ENCODE results near the gene RTCB.

The RTCB gene

GRCh38 chr22:32411829-32412592 is at the start of gene RTCB:
TSS of gene RTCB (minus strand) at chr22:32412247. CDS start at chr22:32412156, 91 bp downstream.
- DNase-seq, result peak; percentile 94

GRCh38 chr22:32457031-32457430 is 45.0 kb upstream of the RTCB start:
- no peak for DNase-seq

DNA sequence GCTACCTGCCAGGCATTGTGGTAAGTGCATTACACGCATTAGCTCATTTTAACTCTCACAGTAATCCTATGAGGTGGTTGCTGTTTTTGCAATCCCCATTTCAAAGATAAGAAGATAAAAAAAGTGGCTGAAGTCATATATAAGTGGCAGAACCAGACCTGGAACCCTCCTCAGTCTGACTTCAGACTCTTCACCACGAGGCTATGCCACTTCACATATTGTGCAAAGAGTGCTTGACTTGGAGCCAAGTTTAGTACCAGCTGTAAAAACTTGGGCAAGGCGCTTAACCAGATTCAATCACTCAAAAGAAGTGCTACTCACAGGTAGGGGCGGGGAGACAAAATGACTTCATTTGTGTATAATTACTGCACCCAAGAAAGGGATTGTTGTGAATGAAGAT is 36.9 kb upstream of the RTCB start:
- DNase-seq, result no peak

DNA sequence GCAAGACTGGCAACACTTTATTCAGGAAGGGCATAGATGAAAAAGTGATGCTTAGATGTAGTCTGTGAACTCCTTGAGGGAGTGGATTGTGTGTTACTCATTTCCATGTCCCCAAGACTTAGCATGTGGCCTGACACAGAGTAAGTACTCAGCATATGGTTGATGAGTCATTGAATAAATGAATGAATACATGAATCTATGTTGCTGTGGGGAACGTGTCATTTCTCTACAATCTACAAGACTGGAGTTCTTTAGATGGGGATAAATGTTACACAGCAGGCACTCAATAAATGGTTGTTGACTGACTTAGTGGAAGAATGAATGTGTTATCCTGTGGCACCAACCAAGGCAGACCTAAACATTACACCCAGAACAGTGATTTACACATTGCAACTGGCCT is 34.3 kb upstream of the RTCB start:
- DNase-seq, result no peak

GRCh38 chr22:32444068-32444467 is 32.0 kb upstream of the RTCB start:
- DNase-seq, result peak; percentile 1

- DNase-seq, result no peak
Observed at GRCh38 chr22:32430352-32430751, 18.3 kb upstream of the RTCB start.

- no peak for DNase-seq
Observed at GRCh38 chr22:32426881-32427280, 14.8 kb upstream of the RTCB start.

GRCh38 chr22:32423664-32424063 is 11.6 kb upstream of the RTCB start:
- DNase-seq, result no peak

DNA sequence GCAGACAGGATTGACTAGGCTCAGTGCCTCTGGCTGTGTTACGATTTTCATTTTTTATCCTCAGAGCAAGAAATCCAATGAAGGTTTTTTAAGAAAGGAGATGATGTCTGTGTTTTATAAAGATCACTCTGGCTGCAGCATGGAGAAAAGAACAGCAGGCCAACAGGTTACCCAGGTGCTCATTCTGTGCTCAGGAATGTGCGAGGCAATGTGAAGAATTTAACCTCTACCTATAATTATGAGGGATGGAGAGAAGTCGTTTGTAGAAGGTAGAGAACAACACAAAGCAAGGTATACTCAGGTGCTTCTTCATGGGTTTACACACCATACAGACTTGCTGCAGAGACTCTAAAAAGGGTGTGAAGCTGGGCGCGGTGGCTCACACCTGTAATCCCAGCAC is 10.0 kb upstream of the RTCB start:
- DNase-seq, result no peak

GRCh38 chr22:32421484-32421883 is 9.4 kb upstream of the RTCB start:
- DNase-seq, result no peak

DNA sequence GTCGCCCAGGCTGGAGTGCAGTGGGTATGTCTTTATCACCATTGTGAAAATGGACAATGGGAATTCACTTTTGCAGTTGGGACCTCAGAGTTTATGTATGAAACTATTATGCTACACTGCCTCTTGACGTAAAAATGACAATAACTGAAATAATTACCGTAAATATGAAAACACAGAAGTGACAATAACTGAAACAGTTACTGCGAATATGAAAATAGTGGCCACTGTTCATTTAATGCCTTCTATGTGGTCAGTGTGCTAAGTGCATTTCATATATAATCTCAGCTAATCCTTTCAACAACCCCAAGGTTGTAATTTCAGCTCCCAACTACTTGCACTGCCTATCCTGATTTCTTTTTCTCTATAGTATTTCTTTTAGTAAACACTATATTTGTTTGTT is 5.9 kb upstream of the RTCB start:
- no peak for DNase-seq

GRCh38 chr22:32416556-32417085 is 4.6 kb upstream of the RTCB start:
- no peak for DNase-seq

DNA sequence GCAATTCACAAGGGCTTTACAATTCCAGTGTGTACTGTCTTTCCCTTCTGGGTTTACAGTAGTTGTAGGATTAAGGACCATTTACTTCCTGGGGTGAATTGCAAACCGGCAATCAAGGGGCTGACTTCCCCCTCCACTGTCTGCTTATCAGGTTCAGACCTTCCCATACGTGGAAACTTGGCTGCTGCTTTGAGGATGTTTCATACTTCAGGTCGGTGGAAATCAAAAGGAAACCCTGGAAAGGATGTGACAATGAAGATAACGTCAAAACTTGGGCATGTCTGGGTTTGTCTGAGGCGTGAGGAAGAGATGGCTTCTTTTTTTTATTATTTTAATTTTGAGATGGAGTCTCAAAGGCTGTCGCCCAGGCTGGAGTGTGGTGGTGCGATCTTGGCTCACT is 2.1 kb upstream of the RTCB start:
- no peak for DNase-seq

DNA sequence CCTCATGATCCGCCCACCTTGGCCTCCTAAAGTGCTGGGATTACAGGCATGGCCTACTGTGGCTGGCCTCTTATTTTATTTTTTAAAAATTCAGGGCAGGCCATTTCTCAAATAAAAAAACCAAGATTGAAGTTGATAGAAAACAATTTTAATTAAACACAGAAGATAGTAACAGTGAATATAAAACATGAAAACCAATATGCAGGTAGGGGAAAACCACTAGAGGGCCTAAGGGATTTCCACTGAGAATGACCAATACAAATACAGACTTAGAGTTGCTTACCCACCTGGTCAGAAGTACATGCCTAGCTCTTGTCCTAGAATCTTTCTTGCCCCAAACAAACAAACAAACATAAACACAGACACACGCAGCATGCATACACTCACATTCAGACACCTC is 1.7 kb upstream of the RTCB start:
- no peak for DNase-seq

DNA sequence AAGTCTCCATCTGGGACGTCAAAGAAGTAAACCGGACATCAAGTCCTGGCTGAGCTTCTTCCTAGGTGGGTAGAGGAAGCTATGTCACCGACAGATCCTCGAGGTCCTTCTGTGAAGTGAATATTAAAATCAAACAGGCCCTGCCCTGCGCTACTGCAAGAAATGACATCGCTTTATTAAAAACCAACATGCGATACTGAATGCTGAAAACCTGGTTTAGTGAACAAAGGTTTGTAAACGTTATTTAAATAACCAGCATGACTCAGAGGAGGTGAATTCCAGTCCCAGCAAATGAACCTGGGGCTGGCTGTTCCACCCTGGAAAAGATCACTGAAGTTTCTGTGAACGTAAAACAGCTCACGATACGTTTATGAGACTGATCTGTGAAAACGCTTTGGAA is 645 bp downstream of the RTCB start:
- DNase-seq, result peak; percentile 9

DNA sequence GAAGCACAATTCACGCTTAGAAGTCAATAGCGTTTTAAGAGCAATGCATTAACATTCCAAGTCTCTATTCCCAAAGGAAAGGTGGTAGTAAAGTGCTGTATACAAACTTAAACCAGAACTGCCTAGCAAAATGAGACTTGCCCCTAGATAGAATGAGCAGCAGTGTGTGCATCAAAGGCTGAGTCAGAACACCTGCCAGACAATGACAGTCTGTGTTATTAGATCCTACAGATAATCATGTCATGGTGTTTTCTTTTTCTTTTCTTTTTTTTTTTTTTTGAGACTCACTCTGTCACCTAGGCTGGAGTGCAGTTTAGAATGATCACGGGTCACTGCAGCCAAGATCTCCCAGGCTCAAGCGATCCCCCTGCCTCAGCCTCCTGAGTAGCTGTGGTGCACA is 1.6 kb downstream of the RTCB start:
- no peak for DNase-seq

DNA sequence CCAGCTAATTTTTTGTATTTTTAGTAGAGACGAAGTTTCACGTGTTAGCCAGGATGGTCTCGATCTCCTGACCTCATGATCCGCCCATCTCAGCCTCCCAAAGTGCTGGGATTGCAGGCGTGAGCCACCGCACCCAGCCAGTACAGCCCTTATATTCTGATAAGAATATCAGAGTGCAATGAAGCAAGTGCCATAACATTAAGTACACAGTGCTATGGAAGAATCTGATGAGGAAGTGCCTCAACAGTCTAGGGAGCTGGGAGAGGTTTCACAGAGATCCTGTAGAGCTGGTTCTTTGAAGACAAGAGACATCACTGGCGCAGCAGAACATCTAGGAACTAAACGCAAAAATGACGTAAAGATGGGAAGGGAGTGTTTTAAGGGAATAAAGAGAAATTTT is 2.1 kb downstream of the RTCB start:
- no peak for DNase-seq

- no peak for DNase-seq
Observed at GRCh38 chr22:32407936-32408335, 4.1 kb downstream of the RTCB start.

DNA sequence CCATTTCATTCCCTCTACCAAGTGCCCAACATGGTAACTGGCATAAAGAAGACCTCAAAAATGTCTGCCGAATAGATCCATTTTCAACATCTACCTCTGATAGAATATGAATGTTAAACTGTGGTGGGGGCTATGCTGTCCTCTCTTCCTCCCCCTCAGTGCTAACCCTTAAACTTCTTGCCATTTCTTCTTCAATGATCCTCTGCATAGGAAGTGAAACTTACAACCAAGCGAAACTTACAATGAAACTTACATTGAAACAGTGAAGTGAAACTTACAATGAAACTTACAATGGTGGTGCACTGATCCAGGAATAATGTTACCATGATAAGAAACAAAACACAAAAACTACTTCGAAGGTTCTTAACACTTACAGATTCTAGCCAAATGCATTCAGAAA is 4.7 kb downstream of the RTCB start:
- DNase-seq, result no peak

DNA sequence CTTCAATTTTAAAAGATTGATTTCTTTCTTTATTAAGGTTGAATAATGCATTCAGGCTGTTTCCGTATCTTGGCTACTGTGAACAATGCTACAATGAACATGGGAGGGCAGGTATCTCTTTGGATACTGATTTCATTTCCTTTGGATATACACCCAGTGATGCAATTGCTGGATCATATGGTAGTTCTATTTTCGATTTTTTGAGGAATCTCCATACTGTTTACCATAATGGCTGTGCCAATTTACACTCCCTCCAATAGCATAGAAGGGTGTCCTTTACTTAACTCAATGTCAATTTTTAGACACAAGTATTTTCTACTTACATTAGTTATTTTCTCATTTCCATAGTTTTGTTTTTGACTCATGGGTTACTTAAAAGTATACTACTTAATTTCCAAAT is 8.0 kb downstream of the RTCB start:
- DNase-seq, result no peak

GRCh38 chr22:32401486-32401885 is 10.6 kb downstream of the RTCB start:
- DNase-seq, result no peak

DNA sequence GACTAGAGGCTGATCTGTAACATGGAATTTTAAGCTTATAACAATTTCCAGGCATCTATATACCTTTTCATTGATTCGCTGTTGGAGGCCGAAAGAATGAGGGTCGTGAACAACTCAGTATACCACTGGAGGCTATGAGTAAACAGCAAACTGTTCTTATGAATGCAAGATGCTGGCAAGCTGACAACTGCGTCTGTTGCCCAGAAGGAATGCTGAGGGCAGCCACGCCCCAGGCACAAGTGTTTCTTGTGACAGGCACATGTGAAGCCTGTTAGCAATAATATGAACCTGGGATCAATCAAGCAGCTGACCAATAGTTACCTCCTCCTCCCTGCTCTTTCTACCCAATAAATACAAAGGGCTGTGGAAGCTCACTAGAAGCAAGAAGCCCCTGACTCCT is 15.3 kb downstream of the RTCB start:
- DNase-seq, result no peak

- no peak for DNase-seq
Observed at GRCh38 chr22:32396255-32396654, 15.8 kb downstream of the RTCB start.

GRCh38 chr22:32395107-32395506 is 16.9 kb downstream of the RTCB start:
- DNase-seq, result no peak

DNA sequence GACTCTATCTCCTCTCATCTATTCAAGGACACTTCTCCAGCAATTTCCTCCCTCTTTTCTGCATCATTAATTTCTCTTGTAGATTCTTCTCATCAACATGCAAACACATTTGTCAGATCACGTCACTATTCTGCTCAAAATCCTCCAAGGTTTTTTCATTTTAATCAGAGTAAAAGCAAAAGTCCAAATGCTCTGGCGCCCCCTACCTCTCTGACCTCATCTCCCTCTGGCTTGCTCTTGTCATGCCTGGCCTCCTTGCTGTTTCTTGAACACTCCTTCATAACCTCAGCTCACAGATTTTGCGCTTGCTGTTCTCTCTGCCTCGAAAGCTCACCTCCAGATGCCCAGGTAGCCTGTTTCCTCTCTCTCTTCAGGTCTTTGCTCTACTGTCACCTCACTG is 22.4 kb downstream of the RTCB start:
- no peak for DNase-seq

Data from activated CD4-positive, alpha-beta T cell treated with anti-CD3 and anti-CD28 coated beads, Interleukin-2, amount 50 U/mL, for 1 hour (primary cell).